HepG2 (cell line): Measurements from ENCODE around the gene HEXD. TPM values are rescaled to one million over a fixed set of nuclear protein-coding genes. Genes with fewer than 3 reads are reported as not detected.
A peak's percentile ranks its signal among the peaks of the same experiment; 100 is the strongest.

ENCODE experiments used
- ATAC-seq: fragments of 200-7000 bp; cut with Tn5 transposase; 3 replicates; pipeline ENCODE4 v1.9.1; 2020; ENCODE audit warnings: mild to moderate bottlenecking, moderate library complexity
- BruUV-seq: library from RNA; stranded (reverse); fragments of 400-500 nt; replicated peaks from 2 replicates; lab custom pipeline; 2021; lab: Mats Ljungman, UMichigan
- CTCF ChIA-PET: fragments of 300-600 bp; formaldehyde crosslinking; extraction: SDS; loops from one replicate; lab custom pipeline; 2021; ENCODE audit warnings: low total read pairs, inconsistent platforms, low intra/inter-chr PET ratio; lab: Yijun Ruan, JAX
- POLR2A ChIA-PET: fragments of 350-600 bp; sonication (Branson Sonifier 250); formaldehyde crosslinking; loops from one replicate; lab custom pipeline; 2020; ENCODE audit warnings: antibody characterized with exemption, inconsistent platforms; lab: Yijun Ruan, JAX
- DNase-seq: peaks from one replicate; pipeline ENCODE4 v3.0.0-alpha.2; 2015; ENCODE audit warnings: low spot score
- FAIRE-seq: peaks from 3 replicates; lab custom pipeline; 2011; peaks lifted over from hg19 to GRCh38; lab: Jason Lieb, UNC
- H2AFZ ChIP-seq: one replicate; pipeline ENCODE4 v1.6.1; 2011; ENCODE audit warnings: low read length, inconsistent platforms
- H3K27ac ChIP-seq: fragments of 300-600 bp; 3 replicates; pipeline ENCODE4 v1.8.0; 2011; ENCODE audit warnings: mixed run types, mild to moderate bottlenecking, mixed read lengths, low read length, inconsistent platforms; ENCODE audit not compliant: insufficient read depth; ENCODE audit errors: extremely low read length
- H3K27me3 ChIP-seq, 2 experiments: fragments of 200-600 bp in 1 of 2; 2 replicates in 1 of 2; 3 replicates in 1 of 2; pipeline versions ENCODE4 v1.6.0 to v1.8.0; 2011; ENCODE audit warnings: low read length in 2 of 2, mild to moderate bottlenecking in 2 of 2, moderate library complexity in 2 of 2, inconsistent platforms in 1 of 2; ENCODE audit not compliant: insufficient read depth in 2 of 2, control insufficient read depth in 1 of 2
- H3K36me3 ChIP-seq, 2 experiments: fragments of 200-600 bp in 1 of 2; replicated peaks in 1 of 2; 2 replicates in 1 of 2; 3 replicates in 1 of 2; pipeline versions ENCODE4 v1.5.1 to v1.8.0; 2011; ENCODE audit warnings: low read length in 2 of 2, inconsistent platforms in 1 of 2; ENCODE audit not compliant: insufficient read depth in 2 of 2, control insufficient read depth in 1 of 2
- H3K4me1 ChIP-seq: 2 replicates; pipeline ENCODE4 v1.5.1; 2012; ENCODE audit warnings: low read length, inconsistent platforms; ENCODE audit not compliant: insufficient read depth
- H3K4me2 ChIP-seq: 2 replicates; pipeline ENCODE4 v1.6.0; 2011; ENCODE audit warnings: low read depth, low read length, inconsistent platforms
- H3K4me3 ChIP-seq, 3 experiments: fragments of 200-600 bp in 1 of 3; sonication (generic), shearing (Covaris generic) in 1 of 3; replicated peaks in 1 of 3; 2 replicates each; pipeline ENCODE4 v1.5.1; 2011 to 2016; ENCODE audit warnings: low read length in 3 of 3, inconsistent platforms in 2 of 3, low read depth in 2 of 3, mild to moderate bottlenecking in 2 of 3, control low read depth in 1 of 3, mixed read lengths in 1 of 3; ENCODE audit not compliant: insufficient read depth in 1 of 3
- H3K79me2 ChIP-seq: one replicate; pipeline ENCODE4 v1.6.1; 2011; ENCODE audit warnings: low read length, inconsistent platforms; ENCODE audit not compliant: insufficient read depth
- H3K9ac ChIP-seq: 2 replicates; pipeline ENCODE4 v1.6.0; 2011; ENCODE audit warnings: mild to moderate bottlenecking, low read depth, low read length, inconsistent platforms; ENCODE audit not compliant: insufficient read depth
- H3K9me3 ChIP-seq: 2 replicates; pipeline ENCODE4 v1.5.1; 2012; ENCODE audit warnings: mild to moderate bottlenecking, low read length
- H4K20me1 ChIP-seq: 2 replicates; pipeline ENCODE4 v1.6.0; 2011; ENCODE audit warnings: inconsistent platforms, mild to moderate bottlenecking, low read length, moderate library complexity; ENCODE audit not compliant: insufficient read depth
- ERF ChIP-seq: IDR thresholded peaks from 2 replicates; pipeline ENCODE4 v1.6.1; 2018; ENCODE audit warnings: missing biosample characterization, missing genetic modification reagents
- JUN ChIP-seq: sonication (generic); formaldehyde crosslinking; IDR thresholded peaks from 2 replicates; pipeline ENCODE4 v1.4.0; 2020; ENCODE audit warnings: mild to moderate bottlenecking, missing genetic modification reagents
- NFE2 ChIP-seq: sonication (generic); formaldehyde crosslinking; IDR thresholded peaks from 2 replicates; pipeline ENCODE4 v1.4.0; 2020; ENCODE audit warnings: missing genetic modification reagents
- POLR2AphosphoS5 ChIP-seq: IDR thresholded peaks from 2 replicates; pipeline ENCODE4 v1.6.1; 2012; ENCODE audit warnings: low read depth, low read length
- RFXAP ChIP-seq: sonication (generic); formaldehyde crosslinking; IDR thresholded peaks from 2 replicates; pipeline ENCODE4 v1.4.0; 2020; ENCODE audit warnings: missing genetic modification reagents, borderline replicate concordance
- SP1 ChIP-seq, 2 experiments: fragments of 450-650 bp in 1 of 2; sonication (generic) in 1 of 2; formaldehyde crosslinking in 1 of 2; IDR thresholded peaks; 2 replicates each; pipeline versions ENCODE4 v1.4.0 to v1.6.1; 2016 to 2020; ENCODE audit warnings: missing genetic modification reagents in 1 of 2
- SRSF1 ChIP-seq: fragments of 200-400 bp; formaldehyde crosslinking; optimal IDR thresholded peaks from 2 replicates; pipeline ENCODE3; 2017; ENCODE audit warnings: mild to moderate bottlenecking, low read depth, low read length, moderate library complexity
- THYN1 ChIP-seq: sonication (generic); formaldehyde crosslinking; IDR thresholded peaks from 2 replicates; pipeline ENCODE4 v1.8.1; 2023; ENCODE audit warnings: low read depth, mild to moderate bottlenecking, moderate library complexity, missing genetic modification reagents, borderline replicate concordance
- YY1 ChIP-seq: IDR thresholded peaks from 2 replicates; pipeline ENCODE4 v1.6.1; 2011; ENCODE audit warnings: low read length, low read depth, moderate library complexity, mild to moderate bottlenecking; ENCODE audit not compliant: insufficient read depth, insufficient replicate concordance
- ZNF224 ChIP-seq: sonication (generic); formaldehyde crosslinking; IDR thresholded peaks from 2 replicates; pipeline ENCODE4 v1.5.0; 2020; ENCODE audit warnings: mild to moderate bottlenecking, missing genetic modification reagents
- ZNF557 ChIP-seq: sonication (generic); formaldehyde crosslinking; IDR thresholded peaks from 2 replicates; pipeline ENCODE4 v1.4.0; 2020; ENCODE audit warnings: missing genetic modification reagents
- ZNF83 ChIP-seq: sonication (generic); formaldehyde crosslinking; IDR thresholded peaks from 2 replicates; pipeline ENCODE4 v1.4.0; 2020; ENCODE audit warnings: missing genetic modification reagents, mild to moderate bottlenecking, borderline replicate concordance
- ZSCAN21 ChIP-seq: sonication (generic); formaldehyde crosslinking; IDR thresholded peaks from 2 replicates; pipeline ENCODE4 v1.8.0; 2022; ENCODE audit warnings: mild to moderate bottlenecking, missing genetic modification reagents, moderate library complexity, borderline replicate concordance
- WGBS: methylation state at CpG from one replicate; pipeline ENCODE4 v1.1.6; 2017; ENCODE audit warnings: low lambda C conversion rate; 5-methylcytosine and 5-hydroxymethylcytosine counted together
- in situ Hi-C: cut with HindIII; loops from 2 replicates; pipeline ENCODE4 v1.10.0; 2017; ENCODE audit warnings: low pct_unique_long_range_greater_than_20kb; ENCODE audit not compliant: extremely low pct_ligation_motif_present
- intact Hi-C: fragments of 100-400 bp; cut with micrococcal nuclease; formaldehyde crosslinking; loops from one replicate; pipeline ENCODE4 v1.10.0; 2022; ENCODE audit not compliant: unreplicated experiment
- polyA plus RNA-seq, 8 experiments: library from polyadenylated mRNA; depleted of rRNA in 3 of 8; stranded (reverse) in 7 of 8; unstranded in 1 of 8; fragments of >200 nt; fragmentation: Illumina TruSeq in 4 of 8; extraction: Trizol in 4 of 8; gene quantifications; 2 replicates each; pipeline versions ENCODE4 v1.2.1 to v1.2.3, GENCODE V29; 2011 to 2016; ENCODE audit warnings: low read depth in 4 of 8, missing spikeins in 1 of 8, mixed read lengths in 1 of 8; ENCODE audit not compliant: insufficient read depth in 1 of 8
- total RNA-seq, 5 experiments: library from RNA; depleted of rRNA; stranded (reverse); fragments of >200 nt; fragmentation: Illumina TruSeq; extraction: Trizol; gene quantifications; 2 replicates each; pipeline ENCODE4 v1.2.3, GENCODE V29; 2016; ENCODE audit warnings: low read depth in 1 of 5
- TF ChIP-seq, protein P1 (sequence below): sonication (generic); formaldehyde crosslinking; IDR thresholded peaks from 2 replicates; pipeline ENCODE4 v1.9.0; 2022; ENCODE audit warnings: low read depth, missing genetic modification reagents
- TF ChIP-seq, protein P2 (sequence below): sonication (generic); formaldehyde crosslinking; IDR thresholded peaks from 2 replicates; pipeline ENCODE4 v1.8.1; 2023; ENCODE audit warnings: mild to moderate bottlenecking, inconsistent platforms, moderate library complexity, missing genetic modification reagents, borderline replicate concordance
- TF ChIP-seq, protein P3 (sequence below): sonication (generic); formaldehyde crosslinking; IDR thresholded peaks from 2 replicates; pipeline ENCODE4 v1.4.0; 2020; ENCODE audit warnings: missing genetic modification reagents
- TF ChIP-seq, protein P4 (sequence below): IDR thresholded peaks from 2 replicates; pipeline ENCODE4 v1.6.1; 2012; ENCODE audit warnings: inconsistent platforms

The HEXD gene
- total and polyA plus RNA-seq, 2 of the 13 experiments (the other 11 are each of a cell fraction or from before 2014, with no cell fraction given) = 22.3 to 41.8 TPM

DNA sequence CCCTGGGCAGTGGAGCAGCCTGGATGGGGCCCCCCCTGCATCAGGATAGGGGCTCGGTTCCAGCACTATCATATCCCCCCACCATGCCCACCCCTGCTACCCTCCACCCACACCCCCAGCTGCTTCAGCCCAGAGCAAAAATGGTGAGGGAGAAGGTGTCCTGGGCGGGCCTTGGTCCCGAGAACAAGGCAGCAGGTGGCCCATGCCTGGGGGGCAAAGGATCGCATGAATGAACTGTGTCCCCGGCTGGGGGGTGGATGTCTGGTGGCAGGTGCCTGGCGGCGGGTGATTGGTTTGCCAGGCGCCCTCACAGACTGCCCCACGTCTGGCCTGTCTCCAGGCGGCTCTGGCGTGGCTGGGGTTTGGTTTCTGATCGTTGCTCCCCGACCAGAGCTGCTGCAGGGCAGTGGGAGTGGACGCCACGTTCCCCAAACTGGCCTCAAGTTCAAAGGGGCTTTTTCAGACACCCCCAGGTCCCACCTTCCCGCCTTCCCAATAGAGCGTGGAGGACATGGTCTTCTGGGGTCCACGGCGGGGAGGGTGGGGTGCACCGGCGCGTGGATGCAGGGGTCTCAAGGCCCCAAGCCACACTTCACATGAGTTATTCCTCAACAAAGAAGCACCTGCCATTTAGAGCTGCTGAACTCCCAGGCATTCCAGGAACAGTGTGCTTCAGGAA lies 34.0 kb upstream of the HEXD start:
- Histone ChIP-seq H3K27ac (no peak overlapping the region), H3K9me3 (no peaks in the 10 kb centered on the region), H3K9ac (no peak overlapping the region), H2AFZ (no peak overlapping the region), H3K36me3 (no peaks in the 10 kb centered on the region), H3K4me2 (peak overlapping the region; percentile 58), H3K4me3 (peak overlapping the region in 1 of 3 experiments; percentile 41; a peak in 1 of 6 replicates), H3K4me1 (peaks cover 56% of the 10 kb centered on the region), H4K20me1 (no peaks in the 10 kb centered on the region), H3K79me2 (no peaks in the 10 kb centered on the region), H3K27me3 (peaks cover 8 to 46% of the 10 kb centered on the region in 2 experiments; a peak in 3 of 5 replicates)
- DNase-seq = peak; percentile 29
- ATAC-seq = peak; percentile 6; the same call in 2 of the 3 replicates
- BruUV-seq = no TSS peak
- in situ Hi-C loops (no loop called here), intact Hi-C loops (loop anchor here (2.0 kb wide), 1 partner anchor 35 kb away; the partner anchor contains the start of genes HEXD and OGFOD3)
- POLR2A ChIA-PET = interaction anchor here (0.9 to 2.3 kb wide), 9 partner anchors 8 to 38 kb away, joined by 3 to 13 read pairs (median 7); no protein-coding TSS in a partner anchor
- 20% methylated on average over 16 of the region's 22 CpGs for WGBS
- CTCF ChIA-PET = no interaction called here
- FAIRE-seq = no peak
- TF ChIP-seq POLR2AphosphoS5 (no peak), ZNF83 (CRISPR knock-in tag) (no peak), THYN1 (CRISPR knock-in tag) (no peak), RFXAP (CRISPR knock-in tag) (no peak), ZNF224 (CRISPR knock-in tag) (no peak), ZNF557 (CRISPR knock-in tag) (no peak), SRSF1 (peak; percentile 30), ERF (CRISPR knock-in tag) (no peak), SP1 (IDR thresholded peaks at IDR 0.05) (no peak), SP1 (CRISPR knock-in tag; IDR thresholded peaks at IDR 0.05) (no peak), NFE2 (CRISPR knock-in tag) (no peak), ZSCAN21 (CRISPR knock-in tag) (peak; percentile 52; the same call in 1 of the 2 replicates), YY1 (peak; percentile 8), JUN (CRISPR knock-in tag) (no peak)
- TF ChIP-seq, protein P1, sequence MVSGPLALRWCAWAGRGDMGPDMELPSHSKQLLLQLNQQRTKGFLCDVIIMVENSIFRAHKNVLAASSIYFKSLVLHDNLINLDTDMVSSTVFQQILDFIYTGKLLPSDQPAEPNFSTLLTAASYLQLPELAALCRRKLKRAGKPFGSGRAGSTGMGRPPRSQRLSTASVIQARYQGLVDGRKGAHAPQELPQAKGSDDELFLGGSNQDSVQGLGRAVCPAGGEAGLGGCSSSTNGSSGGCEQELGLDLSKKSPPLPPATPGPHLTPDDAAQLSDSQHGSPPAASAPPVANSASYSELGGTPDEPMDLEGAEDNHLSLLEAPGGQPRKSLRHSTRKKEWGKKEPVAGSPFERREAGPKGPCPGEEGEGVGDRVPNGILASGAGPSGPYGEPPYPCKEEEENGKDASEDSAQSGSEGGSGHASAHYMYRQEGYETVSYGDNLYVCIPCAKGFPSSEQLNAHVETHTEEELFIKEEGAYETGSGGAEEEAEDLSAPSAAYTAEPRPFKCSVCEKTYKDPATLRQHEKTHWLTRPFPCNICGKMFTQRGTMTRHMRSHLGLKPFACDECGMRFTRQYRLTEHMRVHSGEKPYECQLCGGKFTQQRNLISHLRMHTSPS (CRISPR knock-in tag) = no peak
- TF ChIP-seq, protein P2, sequence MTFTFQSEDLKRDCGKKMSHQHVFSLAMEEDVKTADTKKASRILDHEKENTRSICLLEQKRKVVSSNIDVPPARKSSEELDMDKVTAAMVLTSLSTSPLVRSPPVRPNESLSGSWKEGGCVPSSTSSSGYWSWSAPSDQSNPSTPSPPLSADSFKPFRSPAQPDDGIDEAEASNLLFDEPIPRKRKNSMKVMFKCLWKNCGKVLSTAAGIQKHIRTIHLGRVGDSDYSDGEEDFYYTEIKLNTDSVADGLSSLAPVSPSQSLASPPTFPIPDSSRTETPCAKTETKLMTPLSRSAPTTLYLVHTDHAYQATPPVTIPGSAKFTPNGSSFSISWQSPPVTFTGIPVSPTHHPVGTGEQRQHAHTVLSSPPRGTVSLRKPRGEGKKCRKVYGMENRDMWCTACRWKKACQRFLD (CRISPR knock-in tag) = no peak
- TF ChIP-seq, protein P3, sequence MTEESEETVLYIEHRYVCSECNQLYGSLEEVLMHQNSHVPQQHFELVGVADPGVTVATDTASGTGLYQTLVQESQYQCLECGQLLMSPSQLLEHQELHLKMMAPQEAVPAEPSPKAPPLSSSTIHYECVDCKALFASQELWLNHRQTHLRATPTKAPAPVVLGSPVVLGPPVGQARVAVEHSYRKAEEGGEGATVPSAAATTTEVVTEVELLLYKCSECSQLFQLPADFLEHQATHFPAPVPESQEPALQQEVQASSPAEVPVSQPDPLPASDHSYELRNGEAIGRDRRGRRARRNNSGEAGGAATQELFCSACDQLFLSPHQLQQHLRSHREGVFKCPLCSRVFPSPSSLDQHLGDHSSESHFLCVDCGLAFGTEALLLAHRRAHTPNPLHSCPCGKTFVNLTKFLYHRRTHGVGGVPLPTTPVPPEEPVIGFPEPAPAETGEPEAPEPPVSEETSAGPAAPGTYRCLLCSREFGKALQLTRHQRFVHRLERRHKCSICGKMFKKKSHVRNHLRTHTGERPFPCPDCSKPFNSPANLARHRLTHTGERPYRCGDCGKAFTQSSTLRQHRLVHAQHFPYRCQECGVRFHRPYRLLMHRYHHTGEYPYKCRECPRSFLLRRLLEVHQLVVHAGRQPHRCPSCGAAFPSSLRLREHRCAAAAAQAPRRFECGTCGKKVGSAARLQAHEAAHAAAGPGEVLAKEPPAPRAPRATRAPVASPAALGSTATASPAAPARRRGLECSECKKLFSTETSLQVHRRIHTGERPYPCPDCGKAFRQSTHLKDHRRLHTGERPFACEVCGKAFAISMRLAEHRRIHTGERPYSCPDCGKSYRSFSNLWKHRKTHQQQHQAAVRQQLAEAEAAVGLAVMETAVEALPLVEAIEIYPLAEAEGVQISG (CRISPR knock-in tag) = no peak
- TF ChIP-seq, protein P4, sequence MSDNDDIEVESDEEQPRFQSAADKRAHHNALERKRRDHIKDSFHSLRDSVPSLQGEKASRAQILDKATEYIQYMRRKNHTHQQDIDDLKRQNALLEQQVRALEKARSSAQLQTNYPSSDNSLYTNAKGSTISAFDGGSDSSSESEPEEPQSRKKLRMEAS = peak; percentile 11; the same call in 1 of the 2 replicates
